ENCODE data around the gene KLRC3.
A peak's percentile ranks its signal among the peaks of the same experiment; 100 is the strongest.

- TF ChIP-seq CTCF (IDR thresholded peaks at IDR 0.05): no peak
- peak in 1 of 4 donors; percentile 26 for TF ChIP-seq POLR2A (IDR thresholded peaks at IDR 0.05)
Measured at GRCh38 chr12:10363914-10364814, 56.2 kb downstream of the KLRC3 start.
